ENCODE measurements around the gene CYP19A1. TPM values are rescaled to one million over a fixed set of nuclear protein-coding genes. Genes with fewer than 3 reads are reported as not detected.

CYP19A1 gene
- total and polyA plus RNA-seq, 10 of the 15 experiments (the other 5 are each of a cell fraction or from before 2014, with no cell fraction given): 0.08 to 1.8 (median 0.70) TPM

DNA sequence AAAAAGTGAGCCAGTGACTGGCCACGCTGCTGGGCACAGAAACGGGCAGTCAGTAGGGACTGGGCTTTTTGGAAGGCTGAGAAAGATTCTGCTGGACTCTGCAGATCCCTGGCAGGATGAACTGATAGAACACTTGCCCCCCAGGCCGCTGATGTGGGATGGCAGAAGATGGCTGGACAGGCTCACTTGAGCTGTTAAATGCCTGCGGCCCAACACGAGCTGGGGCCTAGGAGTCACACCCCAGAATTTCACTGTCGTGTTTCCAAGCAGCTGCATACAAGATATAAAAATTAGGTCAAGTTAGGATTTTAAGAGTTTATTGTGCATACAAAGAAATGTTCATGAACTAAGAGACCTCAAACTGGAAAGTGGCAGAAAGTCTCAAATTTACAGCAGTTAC, 29.9 kb upstream of the CYP19A1 start:
- H3K27me3 ChIP-seq (replicated peaks in 1 of 2; ENCODE audit: control insufficient read depth in 2 of 2, insufficient read depth in 2 of 2, low read length in 1 of 2): peaks cover 5 to 8% of the 10 kb centered on the region in 2 experiments; a peak in 3 of 4 replicates
- no peaks in the 10 kb centered on the region for H4K20me1 ChIP-seq (ENCODE audit: control insufficient read depth, insufficient read depth)
- no peak overlapping the region for H2AFZ ChIP-seq (ENCODE audit: control insufficient read depth, low read depth, low read length)
- H3K4me2 ChIP-seq (ENCODE audit: control insufficient read depth, insufficient read depth): no peak overlapping the region
- intact Hi-C loops (cut with micrococcal nuclease; ENCODE audit: unreplicated experiment) (no loop called here), in situ Hi-C loops (cut with MboI) (no loop called here)
- peaks cover 4% of the 10 kb centered on the region for H3K4me1 ChIP-seq (ENCODE audit: control insufficient read depth, insufficient read depth, low read length)
- no peak overlapping the region for H3K27ac ChIP-seq (ENCODE audit: control insufficient read depth, insufficient read depth)
- DNase-seq (ENCODE audit: low read depth, low spot score) (no peak), FAIRE-seq (no peak), ATAC-seq (no peak)
- POLR2A ChIA-PET: no interaction called here
- CTCF ChIA-PET: interaction anchor here (0.9 to 2.8 kb wide), 7 partner anchors 11 to 206 kb away, joined by 3 to 20 read pairs (median 9); no protein-coding TSS in a partner anchor
- no peaks in the 10 kb centered on the region for H3K9me3 ChIP-seq (replicated peaks; ENCODE audit: control insufficient read depth, insufficient read depth, low read length)
- H3K36me3 ChIP-seq (ENCODE audit: control insufficient read depth in 2 of 2, insufficient read depth in 2 of 2, low read length in 1 of 2): no peaks in the 10 kb centered on the region
- H3K9ac ChIP-seq (ENCODE audit: control insufficient read depth, insufficient read depth, low read length): no peak overlapping the region
- no peak for TF ChIP-seq CREB1 (IDR thresholded peaks at IDR 0.05; ENCODE audit: low read depth)
- no peak for TF ChIP-seq NFYB (IDR thresholded peaks at IDR 0.05; ENCODE audit: insufficient read depth, low read depth, low read length)
- no peak for TF ChIP-seq SUZ12 (IDR thresholded peaks at IDR 0.05; ENCODE audit: unreplicated experiment)
- H3K79me2 ChIP-seq (ENCODE audit: control insufficient read depth, insufficient read depth, low read length): no peaks in the 10 kb centered on the region
- BruUV-seq (replicated peaks): no TSS peak
- 46% methylated on average over 6 of the region's 6 CpGs for whole genome bisulfite sequencing (ENCODE audit: insufficient coverage, insufficient replicate concordance, low lambda C conversion rate, missing lambda C conversion rate)
- RAD21 ChIA-PET (ENCODE audit: unreplicated experiment): interaction anchor here (1.1 to 2.3 kb wide), 2 partner anchors 81 to 260 kb away, joined by 3 to 10 read pairs; no protein-coding TSS in a partner anchor
- H3K4me3 ChIP-seq: no peak overlapping the region
- SMC1A ChIA-PET (ENCODE audit: uncharacterized antibody, unreplicated experiment): interaction anchor here (1.1 to 2.3 kb wide), 6 partner anchors 10 to 206 kb away, joined by 3 to 10 read pairs (median 4); no protein-coding TSS in a partner anchor

DNA sequence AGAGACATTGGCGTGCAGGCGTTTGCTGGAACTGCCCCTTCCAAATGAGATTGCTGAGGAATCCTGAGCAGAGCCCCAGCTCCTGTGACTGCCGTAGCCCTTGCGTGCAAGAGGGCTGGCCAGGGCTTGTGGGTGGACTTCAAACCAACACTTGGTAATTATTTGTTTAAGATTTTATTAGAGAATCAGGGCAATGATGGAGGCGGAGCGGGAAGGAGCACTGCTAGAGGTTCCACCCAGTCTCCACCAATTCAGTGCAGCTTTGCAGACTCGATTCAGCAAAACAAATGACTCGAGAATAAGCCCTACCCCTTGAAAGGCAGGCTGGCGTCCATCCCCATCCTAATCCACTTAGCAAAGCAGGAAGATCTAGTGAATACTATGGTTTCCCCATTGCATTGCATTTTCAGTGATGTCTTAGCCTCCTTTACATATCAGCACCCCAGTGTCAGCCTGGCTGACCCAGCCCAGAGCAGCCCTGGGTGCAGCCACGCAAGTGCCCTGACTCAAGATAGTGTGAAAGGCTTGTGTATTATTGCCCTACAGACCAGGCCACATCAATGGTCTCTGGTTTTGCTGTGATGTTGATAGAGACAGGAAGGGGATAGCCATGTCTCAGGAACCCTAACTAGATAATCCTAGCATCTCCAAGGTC, 29.1 kb upstream of the CYP19A1 start:
- H3K4me2 ChIP-seq (ENCODE audit: control insufficient read depth, insufficient read depth): no peak overlapping the region
- intact Hi-C loops (cut with micrococcal nuclease; ENCODE audit: unreplicated experiment) (no loop called here), in situ Hi-C loops (cut with MboI) (no loop called here)
- no peak overlapping the region for H3K27ac ChIP-seq (ENCODE audit: control insufficient read depth, insufficient read depth)
- no peaks in the 10 kb centered on the region for H3K36me3 ChIP-seq (ENCODE audit: control insufficient read depth in 2 of 2, insufficient read depth in 2 of 2, low read length in 1 of 2)
- H3K9me3 ChIP-seq (replicated peaks; ENCODE audit: control insufficient read depth, insufficient read depth, low read length): no peaks in the 10 kb centered on the region
- H3K9ac ChIP-seq (ENCODE audit: control insufficient read depth, insufficient read depth, low read length): no peak overlapping the region
- no peaks in the 10 kb centered on the region for H3K79me2 ChIP-seq (ENCODE audit: control insufficient read depth, insufficient read depth, low read length)
- H3K4me3 ChIP-seq: no peak overlapping the region
- BruUV-seq (replicated peaks): no TSS peak
- H3K4me1 ChIP-seq (ENCODE audit: control insufficient read depth, insufficient read depth, low read length): peaks cover 4% of the 10 kb centered on the region
- RAD21 ChIA-PET (ENCODE audit: unreplicated experiment): no interaction called here
- SMC1A ChIA-PET (ENCODE audit: uncharacterized antibody, unreplicated experiment): no interaction called here
- 42% methylated on average over 10 of the region's 10 CpGs for WGBS (ENCODE audit: insufficient coverage, insufficient replicate concordance, low lambda C conversion rate, missing lambda C conversion rate)
- ATAC-seq: no peak
- FAIRE-seq: no peak
- H3K27me3 ChIP-seq (replicated peaks in 1 of 2; ENCODE audit: control insufficient read depth in 2 of 2, insufficient read depth in 2 of 2, low read length in 1 of 2): peaks cover 5 to 8% of the 10 kb centered on the region in 2 experiments; a peak in 3 of 4 replicates
- H2AFZ ChIP-seq (ENCODE audit: control insufficient read depth, low read depth, low read length): no peak overlapping the region
- CTCF ChIA-PET: interaction anchor here (0.9 to 2.8 kb wide), 3 partner anchors 12 to 205 kb away, joined by 5 to 20 read pairs (median 10); no protein-coding TSS in a partner anchor
- H4K20me1 ChIP-seq (ENCODE audit: control insufficient read depth, insufficient read depth): no peaks in the 10 kb centered on the region
- POLR2A ChIA-PET: no interaction called here
- DNase-seq (ENCODE audit: low read depth, low spot score): no peak
- TF ChIP-seq CBX5 (IDR thresholded peaks at IDR 0.05; ENCODE audit: low read depth): no peak
- no peak for TF ChIP-seq NR2C2 (IDR thresholded peaks at IDR 0.05; ENCODE audit: borderline replicate concordance, control insufficient read depth, insufficient read length, low read depth)
- TF ChIP-seq, protein P1, sequence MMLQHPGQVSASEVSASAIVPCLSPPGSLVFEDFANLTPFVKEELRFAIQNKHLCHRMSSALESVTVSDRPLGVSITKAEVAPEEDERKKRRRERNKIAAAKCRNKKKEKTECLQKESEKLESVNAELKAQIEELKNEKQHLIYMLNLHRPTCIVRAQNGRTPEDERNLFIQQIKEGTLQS (IDR thresholded peaks at IDR 0.05; ENCODE audit: borderline replicate concordance, extremely low read depth, low read depth, low read length): no peak
- no peak for TF ChIP-seq RAD21 (IDR thresholded peaks at IDR 0.05; ENCODE audit: insufficient read depth, low read depth, low read length)
- TF ChIP-seq, protein P2, sequence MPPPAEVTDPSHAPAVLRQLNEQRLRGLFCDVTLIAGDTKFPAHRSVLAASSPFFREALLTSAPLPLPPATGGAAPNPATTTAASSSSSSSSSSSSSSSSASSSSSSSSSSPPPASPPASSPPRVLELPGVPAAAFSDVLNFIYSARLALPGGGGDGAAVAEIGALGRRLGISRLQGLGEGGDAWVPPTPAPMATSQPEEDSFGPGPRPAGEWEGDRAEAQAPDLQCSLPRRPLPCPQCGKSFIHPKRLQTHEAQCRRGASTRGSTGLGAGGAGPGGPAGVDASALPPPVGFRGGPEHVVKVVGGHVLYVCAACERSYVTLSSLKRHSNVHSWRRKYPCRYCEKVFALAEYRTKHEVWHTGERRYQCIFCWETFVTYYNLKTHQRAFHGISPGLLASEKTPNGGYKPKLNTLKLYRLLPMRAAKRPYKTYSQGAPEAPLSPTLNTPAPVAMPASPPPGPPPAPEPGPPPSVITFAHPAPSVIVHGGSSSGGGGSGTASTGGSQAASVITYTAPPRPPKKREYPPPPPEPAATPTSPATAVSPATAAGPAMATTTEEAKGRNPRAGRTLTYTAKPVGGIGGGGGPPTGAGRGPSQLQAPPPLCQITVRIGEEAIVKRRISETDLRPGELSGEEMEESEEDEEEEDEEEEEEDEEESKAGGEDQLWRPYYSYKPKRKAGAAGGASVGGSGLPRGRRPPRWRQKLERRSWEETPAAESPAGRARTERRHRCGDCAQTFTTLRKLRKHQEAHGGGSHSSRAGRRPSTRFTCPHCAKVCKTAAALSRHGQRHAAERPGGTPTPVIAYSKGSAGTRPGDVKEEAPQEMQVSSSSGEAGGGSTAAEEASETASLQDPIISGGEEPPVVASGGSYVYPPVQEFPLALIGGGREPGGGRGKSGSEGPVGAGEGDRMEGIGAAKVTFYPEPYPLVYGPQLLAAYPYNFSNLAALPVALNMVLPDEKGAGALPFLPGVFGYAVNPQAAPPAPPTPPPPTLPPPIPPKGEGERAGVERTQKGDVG (CRISPR knock-in tag; IDR thresholded peaks at IDR 0.05): no peak
- TF ChIP-seq NFYB (IDR thresholded peaks at IDR 0.05; ENCODE audit: insufficient read depth, low read depth, low read length): no peak
- no peak for TF ChIP-seq NR2F1 (conservative IDR thresholded peaks at IDR 0.05)
- no peak for TF ChIP-seq SMC3 (IDR thresholded peaks at IDR 0.05; ENCODE audit: borderline replicate concordance, low read length)
